Skin epidermis (tissue), 12 donors: ENCODE data around the gene C5orf34.
"Not testable (repeated sequence)": the region's sequence is repeated elsewhere in the genome, so short reads cannot be mapped to it uniquely, and the experiment has no call there.

Source experiments
- H3K27ac ChIP-seq, 21 experiments: fragments of 200-600 bp; sonication (generic) in 11 of 21; one replicate each; pipeline ENCODE4 v1.5.0; 2020; ENCODE audit warnings: mild to moderate bottlenecking in 3 of 21, inconsistent platforms in 2 of 21, moderate library complexity in 2 of 21
- H3K4me3 ChIP-seq, 7 experiments: fragments of 200-600 bp; sonication (generic) in 2 of 7; one replicate each; pipeline ENCODE4 v1.5.0; 2020; ENCODE audit warnings: inconsistent platforms in 2 of 7, mild to moderate bottlenecking in 2 of 7, moderate library complexity in 1 of 7

Gene C5orf34

GRCh38 chr5:43523662-43524072 lies 8.7 kb upstream of the C5orf34 start:
- no peak overlapping the region for H3K27ac ChIP-seq
- H3K4me3 ChIP-seq, result no peak overlapping the region

GRCh38 chr5:43520615-43521014 lies 5.7 kb upstream of the C5orf34 start:
- no peak overlapping the region for H3K27ac ChIP-seq

GRCh38 chr5:43515678-43516048 lies 715 bp upstream of the C5orf34 start:
- peak overlapping the region in 19 of 21 experiments; percentile 57 to 94 (median 85) for H3K27ac ChIP-seq
- H3K4me3 ChIP-seq, result peak overlapping the region; percentile 33 to 73 (median 61)

More at GRCh38 chr5:43520615-43521014, 5.7 kb upstream of the C5orf34 start:
- no peak overlapping the region for H3K4me3 ChIP-seq

- Histone ChIP-seq H3K27ac (peak overlapping the region in 20 of 21 experiments; percentile 57 to 94 (median 84)), H3K4me3 (peak overlapping the region; percentile 33 to 73 (median 61))
Measured at GRCh38 chr5:43514471-43514815, 505 bp downstream of the C5orf34 start.

- Histone ChIP-seq H3K27ac (peak overlapping the region in 9 of 21 experiments; percentile 57 to 94 (median 85)), H3K4me3 (peak overlapping the region in 5 of 7 experiments; percentile 33 to 68 (median 50))
Measured at GRCh38 chr5:43514025-43514424, 923 bp downstream of the C5orf34 start.

- H3K4me3 ChIP-seq, result peak overlapping the region in 2 of 7 experiments; percentile 0 to 7
- H3K27ac ChIP-seq, result not testable (repeated sequence)
Measured at GRCh38 chr5:43511062-43511461, 3.9 kb downstream of the C5orf34 start.

- Histone ChIP-seq H3K27ac (no peak overlapping the region), H3K4me3 (no peak overlapping the region)
Measured at GRCh38 chr5:43498581-43498980, 16.4 kb downstream of the C5orf34 start.

GRCh38 chr5:43497311-43498104 lies 17.4 kb downstream of the C5orf34 start:
- Histone ChIP-seq H3K4me3 (no peak overlapping the region), H3K27ac (no peak overlapping the region)

GRCh38 chr5:43491326-43491725 lies 23.6 kb downstream of the C5orf34 start:
- Histone ChIP-seq H3K27ac (no peak overlapping the region), H3K4me3 (no peak overlapping the region)

- peak overlapping the region in 1 of 21 experiments; percentile 98 for H3K27ac ChIP-seq
Measured at GRCh38 chr5:43486353-43486752, 28.6 kb downstream of the C5orf34 start.

GRCh38 chr5:43485406-43485805 lies 29.5 kb downstream of the C5orf34 start:
- peak overlapping the region in 9 of 21 experiments; percentile 96 to 99 (median 98) for H3K27ac ChIP-seq
- H3K4me3 ChIP-seq, result no peak overlapping the region

More at GRCh38 chr5:43486353-43486752, 28.6 kb downstream of the C5orf34 start:
- no peak overlapping the region for H3K4me3 ChIP-seq

GRCh38 chr5:43484106-43484849 lies 30.7 kb downstream of the C5orf34 start:
- H3K4me3 ChIP-seq, result peak overlapping the region; percentile 71 to 90 (median 82)

GRCh38 chr5:43483298-43484105 lies 31.4 kb downstream of the C5orf34 start, which contains the start of gene TMEM267:
Gene TMEM267, minus strand, starts transcription at chr5:43483865. Its CDS starts 29,896 bp downstream, at chr5:43453969.
- Histone ChIP-seq H3K4me3 (peak within 1 kb of the TSS; percentile 71 to 90 (median 82)), H3K27ac (peak within 1 kb of the TSS; percentile 84 to 99 (median 96))

More at GRCh38 chr5:43484106-43484849, 30.7 kb downstream of the C5orf34 start:
- H3K27ac ChIP-seq, result peak overlapping the region; percentile 84 to 99 (median 96)

- Histone ChIP-seq H3K4me3 (peak overlapping the region; percentile 71 to 90 (median 82)), H3K27ac (peak overlapping the region in 18 of 21 experiments; percentile 90 to 99 (median 97))
Measured at GRCh38 chr5:43482490-43483297, 32.3 kb downstream of the C5orf34 start.

GRCh38 chr5:43469671-43470391 lies 45.1 kb downstream of the C5orf34 start:
- Histone ChIP-seq H3K27ac (no peak overlapping the region), H3K4me3 (no peak overlapping the region)

- no peak overlapping the region for H3K27ac ChIP-seq
- no peak overlapping the region for H3K4me3 ChIP-seq
Measured at GRCh38 chr5:43467100-43467499, 47.8 kb downstream of the C5orf34 start.

- not testable (repeated sequence) for H3K27ac ChIP-seq, H3K4me3 ChIP-seq
Measured at GRCh38 chr5:43465455-43465854, 49.5 kb downstream of the C5orf34 start.

- Histone ChIP-seq H3K27ac (no peak overlapping the region), H3K4me3 (no peak overlapping the region)
Measured at GRCh38 chr5:43461066-43461465, 53.9 kb downstream of the C5orf34 start.
